Sigmoid colon (tissue), 4 donors: Measurements from ENCODE around the gene ZNF30.
"Not testable (repeated sequence)": the region's sequence is repeated elsewhere in the genome, so short reads cannot be mapped to it uniquely, and the experiment has no call there.

Source experiments
- CTCF ChIP-seq, 4 experiments: fragments of 450-650 bp in 3 of 4; fragments of 200-600 bp in 1 of 4; IDR thresholded peaks; one replicate each; pipeline ENCODE4 v1.5.1; 2016 to 2019; ENCODE audit warnings: antibody characterized with exemption in 4 of 4, mild to moderate bottlenecking in 3 of 4, moderate library complexity in 2 of 4
- POLR2AphosphoS5 ChIP-seq, 4 donors: sonication (generic); formaldehyde crosslinking; IDR thresholded peaks; one replicate each; pipeline ENCODE4 v1.6.1; 2017; ENCODE audit warnings: antibody characterized with exemption in 4 of 4

- TF ChIP-seq CTCF, POLR2AphosphoS5 (IDR thresholded peaks at IDR 0.05): not testable (repeated sequence)
Measured at GRCh38 chr19:34970185-34970780, 43.6 kb downstream of the ZNF30 start.
